Left lobe of liver (tissue), 2 donors: ENCODE results near the gene TBC1D22A. TPM values are rescaled to one million over a fixed set of nuclear protein-coding genes. Genes with fewer than 3 reads are reported as not detected.
"Not testable (repeated sequence)": the region's sequence is repeated elsewhere in the genome, so short reads cannot be mapped to it uniquely, and the experiment has no call there.

Source experiments
- ATAC-seq: fragments of 200-7000 bp; cut with Tn5 transposase; one replicate; pipeline ENCODE4 v1.9.1; 2020; ENCODE audit warnings: mild to moderate bottlenecking, moderate library complexity
- DNase-seq: peaks from one replicate; pipeline ENCODE4 v3.0.0-alpha.2; 2020; ENCODE audit warnings: low spot score
- total RNA-seq: library from RNA; stranded (reverse); gene quantifications from one replicate; pipeline ENCODE4 v1.2.1, GENCODE V29; 2021
- donor health status: DM: no; HTN: no; CAD: no; lungs with moderate emphysema.
- donor health status: DM: no; HTN: yes; CAD: no.

Gene TBC1D22A
- total RNA-seq, 1 donor from 2014 or later = 12.4 TPM

DNA sequence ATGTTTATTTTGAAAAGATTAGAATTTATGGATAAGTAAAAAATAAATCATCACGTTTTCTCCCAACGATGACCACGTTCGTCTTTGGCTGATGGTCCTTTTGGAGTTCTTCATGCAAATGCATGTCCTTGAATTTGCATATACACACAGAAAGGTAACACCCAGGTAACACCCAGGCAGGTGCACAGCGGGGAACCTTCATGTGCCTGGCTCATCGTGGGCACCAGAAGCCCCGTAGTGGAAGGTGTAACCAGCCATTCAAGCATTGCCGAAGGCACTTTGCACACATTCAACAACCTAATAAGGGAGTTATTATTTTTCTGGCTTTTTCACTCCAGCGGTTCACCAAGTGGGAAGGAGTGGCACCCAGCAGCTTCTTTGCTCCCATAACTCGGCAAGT, 404.6 kb downstream of the TBC1D22A start:
- DNase-seq = peak; percentile 19
- no peak for ATAC-seq

GRCh38 chr22:47167921-47168320, 405.5 kb downstream of the TBC1D22A start:
- not testable (repeated sequence) for ATAC-seq
- DNase-seq = peak; percentile 26

DNA sequence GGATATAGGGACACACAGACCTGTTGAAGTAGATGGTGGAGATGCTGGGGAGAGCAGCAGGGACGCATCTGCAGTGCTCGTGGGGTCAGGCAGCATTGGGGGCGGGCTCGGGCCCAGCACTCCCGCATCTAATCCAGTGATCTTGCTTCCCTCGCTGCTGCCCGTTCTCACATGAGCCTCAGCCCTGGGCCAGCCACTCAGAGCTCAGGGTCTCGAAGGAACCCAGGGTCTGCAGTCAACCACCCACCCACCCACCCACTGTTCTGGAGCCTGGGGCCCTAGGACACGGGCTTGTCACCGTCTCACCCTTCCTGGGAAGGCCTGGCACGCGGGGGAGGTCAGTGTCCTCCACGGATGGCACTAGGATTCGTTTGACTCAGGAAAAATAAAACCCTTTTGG, 406.0 kb downstream of the TBC1D22A start:
- DNase-seq = no peak
- no peak for ATAC-seq

- DNase-seq = peak; percentile 40
- ATAC-seq = peak; percentile 43
These were observed 406.7 kb downstream of the TBC1D22A start for GRCh38 chr22:47168900-47169800.

DNA sequence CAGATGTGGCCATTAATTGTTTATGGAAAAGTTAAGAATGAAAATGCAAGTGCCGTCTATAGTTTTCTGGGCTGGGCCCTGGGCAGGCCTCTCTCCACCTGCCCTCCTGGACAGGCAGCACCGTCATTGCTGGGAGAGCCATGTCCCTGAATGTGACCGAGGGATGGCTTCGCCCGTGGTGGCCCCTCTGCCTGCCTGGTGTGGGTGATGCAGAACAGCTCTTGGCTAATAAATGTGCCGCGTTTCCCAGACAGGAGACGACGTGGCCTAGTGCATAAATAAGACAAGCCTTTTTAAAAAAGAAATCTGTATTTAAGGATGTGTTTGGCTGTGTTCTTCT, 407.3 kb downstream of the TBC1D22A start:
- peak; percentile 30 for DNase-seq
- no peak for ATAC-seq

DNA sequence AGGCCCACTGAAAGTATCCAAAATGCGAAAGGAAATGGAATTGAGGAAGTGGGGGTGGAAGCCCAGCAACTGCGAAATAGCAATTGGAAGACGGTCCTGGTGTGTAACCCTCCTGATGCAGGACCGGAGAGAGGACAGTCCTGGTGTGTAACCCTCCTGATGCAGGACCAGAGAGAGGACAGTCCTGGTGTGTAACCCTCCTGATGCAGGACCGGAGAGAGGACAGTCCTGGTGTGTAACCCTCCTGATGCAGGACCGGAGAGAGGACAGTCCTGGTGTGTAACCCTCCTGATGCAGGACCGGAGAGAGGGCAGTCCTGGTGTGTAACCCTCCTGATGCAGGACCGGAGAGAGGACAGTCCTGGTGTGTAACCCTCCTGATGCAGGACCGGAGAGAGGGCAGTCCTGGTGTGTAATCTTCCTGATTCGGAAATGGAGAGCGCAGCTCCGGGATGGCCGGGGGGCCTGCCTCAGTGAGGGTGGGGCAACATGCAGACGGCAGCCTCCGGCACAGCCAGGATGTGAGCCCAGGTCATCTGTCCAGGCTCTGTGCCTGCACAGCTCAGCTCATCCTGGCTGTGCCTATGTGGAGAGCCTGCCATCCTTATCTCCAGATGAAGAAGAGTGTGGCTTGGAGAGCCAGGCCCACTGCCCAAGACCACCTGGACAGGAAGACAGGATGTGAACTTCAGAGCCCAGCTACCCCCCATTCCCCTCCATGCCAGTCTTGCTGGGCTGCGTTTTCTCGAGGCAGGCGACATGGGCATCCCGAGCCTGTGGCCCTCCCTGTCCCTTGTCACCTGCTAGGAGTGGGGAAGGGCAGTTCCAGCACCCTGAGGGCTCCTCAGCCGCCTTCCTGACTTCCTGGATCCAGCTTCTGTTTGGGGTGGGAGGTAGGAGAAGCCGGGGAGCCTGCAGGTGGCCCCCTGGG, 408.3 kb downstream of the TBC1D22A start:
- peak; percentile 41 for DNase-seq
- ATAC-seq = not testable (repeated sequence)

DNA sequence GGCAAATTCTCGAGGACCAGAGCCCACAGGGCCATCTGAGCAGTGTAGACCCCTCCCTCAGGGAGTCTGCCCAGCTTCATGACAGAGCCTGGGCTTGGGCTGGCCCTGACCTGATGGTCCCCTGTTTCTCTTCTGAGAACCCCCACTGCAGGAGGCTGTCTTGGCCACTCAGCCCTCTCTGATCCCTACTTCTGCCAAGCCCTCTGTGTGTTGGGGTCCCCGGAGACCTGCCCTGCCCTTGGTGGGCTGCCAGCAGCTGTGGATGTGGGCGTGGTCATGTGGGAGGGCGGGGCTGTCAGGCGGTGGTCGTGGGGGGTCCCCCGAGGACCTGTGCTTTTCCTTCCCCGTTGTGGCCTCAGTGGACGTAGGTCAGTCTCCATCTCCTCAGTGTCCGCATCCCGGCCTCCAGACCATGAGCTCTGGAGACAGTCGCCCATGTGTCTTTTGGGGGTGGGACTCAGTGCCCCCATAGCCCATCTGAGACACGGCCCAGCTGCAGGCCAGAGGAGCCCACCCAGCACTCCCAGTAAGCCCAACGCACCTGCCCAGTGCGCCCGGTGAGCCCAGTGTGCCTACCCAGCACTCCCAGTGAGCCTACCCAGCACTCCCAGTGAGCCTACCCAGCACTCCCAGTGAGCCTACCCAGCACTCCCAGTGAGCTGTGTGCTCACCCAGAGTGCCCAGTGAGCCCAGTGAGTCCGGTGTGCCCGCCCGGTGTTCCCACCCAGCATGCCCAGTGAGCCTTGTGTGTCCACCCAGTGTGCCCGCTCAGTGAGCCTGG, 409.2 kb downstream of the TBC1D22A start:
- ATAC-seq (no peak), DNase-seq (peak; percentile 40)

- DNase-seq = peak; percentile 38
- ATAC-seq = no peak
These were observed 410.5 kb downstream of the TBC1D22A start for GRCh38 chr22:47172771-47173534.

DNA sequence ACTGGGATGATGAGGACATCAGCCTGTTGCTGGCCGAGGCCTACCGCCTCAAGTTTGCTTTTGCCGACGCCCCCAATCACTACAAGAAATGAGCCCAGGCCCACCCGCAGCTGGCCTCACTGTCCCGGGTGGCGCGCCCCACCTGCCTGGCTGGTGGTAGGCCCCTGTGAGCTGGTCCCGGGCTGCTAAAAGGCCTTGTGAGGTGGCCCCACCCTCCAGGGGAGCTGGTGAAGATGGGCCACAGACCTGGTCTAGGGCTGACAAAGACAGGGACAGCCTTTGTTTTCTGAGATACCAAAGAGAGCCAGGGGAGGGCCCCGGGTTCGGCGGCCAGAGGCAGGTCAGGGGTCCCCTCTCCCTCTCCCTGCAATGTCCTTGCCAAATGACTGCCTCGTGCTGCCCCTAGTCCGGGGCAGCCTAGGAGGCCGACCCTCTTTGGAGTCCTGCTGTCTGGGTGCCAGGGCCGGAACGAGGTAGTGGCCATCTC, 411.1 kb downstream of the TBC1D22A start:
- no peak for ATAC-seq
- DNase-seq = peak; percentile 37

GRCh38 chr22:47174096-47174495, 411.6 kb downstream of the TBC1D22A start:
- DNase-seq (peak; percentile 14), ATAC-seq (no peak)

DNA sequence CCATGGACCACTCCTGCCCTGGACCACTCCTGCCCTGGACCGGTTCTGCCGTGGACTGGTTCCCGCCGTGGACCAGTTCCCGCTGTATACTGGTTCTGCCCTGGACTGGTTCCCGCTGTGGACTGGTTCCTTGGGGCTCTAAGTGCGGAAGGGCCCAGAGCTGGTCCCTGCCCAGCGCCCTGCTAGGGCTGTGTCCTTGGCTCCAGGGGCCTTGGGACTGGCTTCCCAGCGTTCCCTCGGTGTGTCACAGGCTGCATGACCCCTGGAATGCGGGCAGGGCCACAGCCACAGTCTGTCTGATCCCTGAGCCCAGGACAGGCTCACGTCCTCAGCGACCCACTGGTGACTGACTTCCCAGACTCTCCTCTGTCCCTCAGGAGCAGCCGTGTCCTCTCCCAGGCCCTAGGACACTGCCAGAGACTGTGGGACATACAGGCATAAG, 412.2 kb downstream of the TBC1D22A start:
- ATAC-seq = peak; percentile 37
- DNase-seq = peak; percentile 40

- DNase-seq (peak; percentile 46), ATAC-seq (peak; percentile 27)
These were observed 412.9 kb downstream of the TBC1D22A start for GRCh38 chr22:47175151-47176025.

GRCh38 chr22:47176026-47176389, 413.6 kb downstream of the TBC1D22A start:
- ATAC-seq = no peak
- peak; percentile 37 for DNase-seq

GRCh38 chr22:47176573-47177333, 414.3 kb downstream of the TBC1D22A start:
- ATAC-seq (no peak), DNase-seq (peak; percentile 37)

DNA sequence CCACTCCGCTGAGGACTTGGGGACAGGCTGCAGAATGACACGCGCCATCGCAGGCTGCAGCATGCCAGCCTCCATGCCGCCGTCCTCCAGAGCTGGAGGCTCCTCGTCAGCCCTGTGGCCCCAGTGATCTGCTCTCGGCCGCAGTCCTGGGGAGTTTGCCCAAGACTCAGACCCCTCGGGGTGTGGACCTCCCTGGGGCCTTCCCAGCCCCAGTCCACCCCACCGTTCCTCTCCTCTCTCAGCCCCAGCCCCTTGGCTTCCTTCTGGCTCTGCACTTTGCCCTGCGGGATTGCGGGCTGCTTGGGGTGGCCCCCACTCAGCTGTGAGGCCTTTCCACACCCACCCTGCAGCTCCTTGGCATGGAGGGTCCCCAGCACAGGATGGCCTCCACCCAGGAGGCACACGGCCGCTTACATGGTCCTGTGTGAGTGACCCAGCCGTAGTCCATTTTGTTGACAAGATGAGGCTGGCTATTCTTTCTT, 414.9 kb downstream of the TBC1D22A start:
- DNase-seq = peak; percentile 38

GRCh38 chr22:47178339-47178738, 415.9 kb downstream of the TBC1D22A start:
- no peak for ATAC-seq
- DNase-seq = no peak

More for the DNA sequence above, 414.9 kb downstream of the TBC1D22A start:
- ATAC-seq = no peak

- no peak for ATAC-seq
- no peak for DNase-seq
These were observed 418.3 kb downstream of the TBC1D22A start for GRCh38 chr22:47180796-47181195.
